Measurements from ENCODE around the gene TUB.

Gene TUB

DNA sequence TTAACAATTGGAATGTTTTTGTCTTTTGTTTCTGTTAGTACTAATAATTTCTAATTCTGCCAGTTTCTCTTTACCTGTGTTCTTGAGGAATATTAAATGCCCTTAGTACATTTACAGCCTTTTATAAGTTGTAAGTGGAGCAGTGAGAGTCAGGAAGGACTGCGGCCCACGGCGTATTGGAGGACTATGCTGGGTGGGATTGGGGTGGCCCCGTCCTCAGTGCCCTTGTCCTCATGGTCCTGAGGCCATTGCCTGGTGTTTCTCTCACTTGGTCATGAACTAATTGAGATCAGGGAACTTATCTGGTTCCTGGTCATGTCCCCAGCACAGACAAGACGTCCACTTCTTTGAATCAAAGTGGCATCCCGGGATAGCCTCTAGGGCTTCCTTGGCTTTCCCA, 3.3 kb downstream of the TUB start:
- H3K36me3 ChIP-seq (ENCODE audit: control insufficient read depth, insufficient read depth, low read length), result no peaks in the 10 kb centered on the region
- H3K4me3 ChIP-seq (ENCODE audit: extremely low read depth, insufficient read depth, low read length, poor library complexity, severe bottlenecking), result no peak overlapping the region
- no peaks in the 10 kb centered on the region for H3K9me3 ChIP-seq (ENCODE audit: control insufficient read depth, low read length)
- WGBS, 2 experiments (ENCODE audit: insufficient coverage in 2 of 2), result 96% methylated on average over 4 to 6 of the region's 6 CpGs
- no peak overlapping the region for H3K27ac ChIP-seq (ENCODE audit: low read depth, low read length, severe bottlenecking)
- H3K4me1 ChIP-seq (ENCODE audit: control insufficient read depth, insufficient read depth, low read length, poor library complexity, severe bottlenecking), result peaks cover 14% of the 10 kb centered on the region

DNA sequence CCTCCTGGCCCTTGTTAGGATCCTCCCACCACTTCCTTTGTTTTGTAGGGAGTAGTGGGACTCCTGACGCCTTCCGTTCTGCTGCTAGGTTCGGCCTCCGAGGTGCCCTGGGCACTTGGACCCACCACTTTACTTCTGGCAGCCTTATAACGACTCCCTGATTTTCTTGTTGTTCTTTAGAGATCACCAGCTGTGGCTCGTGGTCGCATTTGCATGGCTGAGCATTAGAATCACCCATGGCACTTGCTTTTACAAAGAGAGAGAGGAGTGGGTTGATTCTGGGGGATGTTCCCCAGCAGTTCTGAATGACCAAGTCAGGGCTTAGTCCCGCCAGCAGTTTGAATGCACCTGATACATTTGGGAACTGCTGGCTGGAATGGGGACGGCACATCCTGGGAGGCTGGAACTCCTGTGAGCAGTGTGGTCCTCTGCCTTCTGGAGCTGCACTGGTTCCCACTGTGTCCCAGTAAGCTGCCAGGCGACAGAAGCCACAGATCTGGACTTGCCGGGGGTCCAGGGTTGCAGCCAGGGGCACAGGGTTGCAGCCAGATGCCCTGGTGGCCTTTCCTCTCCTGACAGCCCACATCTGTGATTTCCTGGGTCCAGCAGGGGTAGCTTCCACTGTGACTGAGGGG, 4.1 kb downstream of the TUB start:
- WGBS, 2 experiments (ENCODE audit: insufficient coverage in 2 of 2), result 59 to 81% methylated on average over 5 to 7 of the region's 11 CpGs
- Histone ChIP-seq H3K27ac (ENCODE audit: low read depth, low read length, severe bottlenecking) (no peak overlapping the region), H3K4me3 (ENCODE audit: extremely low read depth, insufficient read depth, low read length, poor library complexity, severe bottlenecking) (no peak overlapping the region)

DNA sequence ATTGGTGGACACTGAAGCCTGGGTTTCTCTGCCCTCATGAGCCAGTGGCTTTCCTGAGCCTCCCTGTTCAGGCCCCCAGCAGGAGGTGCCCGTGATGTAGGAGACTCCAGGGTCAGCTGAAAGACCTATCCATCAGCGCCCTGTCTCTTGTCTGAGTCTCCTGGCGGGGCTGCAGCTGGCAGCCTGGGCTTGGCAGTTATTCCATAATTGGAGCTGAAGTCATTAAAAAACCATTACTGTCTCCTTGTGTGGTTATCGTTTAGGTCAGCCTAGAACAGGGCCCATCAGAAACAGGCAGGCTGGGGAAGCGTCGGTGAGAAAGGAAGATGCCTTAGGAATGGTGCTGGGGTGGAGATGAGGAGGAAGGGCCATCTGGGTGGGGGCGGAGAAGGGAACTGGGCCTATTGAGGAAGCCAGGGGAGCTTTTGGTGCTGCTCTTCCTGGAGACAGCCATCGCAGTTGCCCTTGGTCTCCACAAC, 5.0 kb downstream of the TUB start:
- Histone ChIP-seq H3K27ac (ENCODE audit: low read depth, low read length, severe bottlenecking) (no peak overlapping the region), H3K4me3 (ENCODE audit: extremely low read depth, insufficient read depth, low read length, poor library complexity, severe bottlenecking) (no peak overlapping the region), H3K4me1 (ENCODE audit: control insufficient read depth, insufficient read depth, low read length, poor library complexity, severe bottlenecking) (peaks cover 14% of the 10 kb centered on the region), H3K36me3 (ENCODE audit: control insufficient read depth, insufficient read depth, low read length) (no peaks in the 10 kb centered on the region), H3K9me3 (ENCODE audit: control insufficient read depth, low read length) (no peaks in the 10 kb centered on the region)
- WGBS, 2 experiments (ENCODE audit: insufficient coverage in 2 of 2), result 92 to 99% methylated on average over 8 of the region's 8 CpGs

More for the DNA sequence above, 4.1 kb downstream of the TUB start:
- Histone ChIP-seq H3K4me1 (ENCODE audit: control insufficient read depth, insufficient read depth, low read length, poor library complexity, severe bottlenecking) (peaks cover 14% of the 10 kb centered on the region), H3K36me3 (ENCODE audit: control insufficient read depth, insufficient read depth, low read length) (no peaks in the 10 kb centered on the region), H3K9me3 (ENCODE audit: control insufficient read depth, low read length) (no peaks in the 10 kb centered on the region)

DNA sequence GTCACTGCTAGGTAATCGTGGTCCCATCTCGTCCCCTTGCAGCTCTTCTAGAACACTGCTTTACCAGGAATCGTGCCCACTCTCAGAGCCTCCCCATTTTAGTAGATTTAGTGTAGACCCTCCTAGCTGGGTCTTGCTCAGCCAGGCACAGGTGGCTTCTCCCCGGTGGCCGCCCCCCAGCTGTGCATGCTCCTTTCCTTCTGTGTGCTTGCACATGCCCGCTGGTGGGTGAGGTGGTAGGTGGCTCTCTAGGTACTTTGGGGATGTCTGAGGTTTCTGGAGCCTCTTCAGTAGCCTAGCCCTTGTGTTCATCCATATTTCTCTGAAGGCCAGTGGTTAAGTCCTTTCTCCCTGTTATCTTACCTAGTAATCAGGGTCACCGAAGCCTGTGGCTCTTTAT, 5.6 kb downstream of the TUB start:
- 95 to 100% methylated on average over 2 to 4 of the region's 7 CpGs for WGBS, 2 experiments (ENCODE audit: insufficient coverage in 2 of 2)
- Histone ChIP-seq H3K27ac (ENCODE audit: low read depth, low read length, severe bottlenecking) (no peak overlapping the region), H3K9me3 (ENCODE audit: control insufficient read depth, low read length) (no peaks in the 10 kb centered on the region), H3K36me3 (ENCODE audit: control insufficient read depth, insufficient read depth, low read length) (no peaks in the 10 kb centered on the region), H3K4me3 (ENCODE audit: extremely low read depth, insufficient read depth, low read length, poor library complexity, severe bottlenecking) (no peak overlapping the region), H3K4me1 (ENCODE audit: control insufficient read depth, insufficient read depth, low read length, poor library complexity, severe bottlenecking) (peaks cover 14% of the 10 kb centered on the region)

DNA sequence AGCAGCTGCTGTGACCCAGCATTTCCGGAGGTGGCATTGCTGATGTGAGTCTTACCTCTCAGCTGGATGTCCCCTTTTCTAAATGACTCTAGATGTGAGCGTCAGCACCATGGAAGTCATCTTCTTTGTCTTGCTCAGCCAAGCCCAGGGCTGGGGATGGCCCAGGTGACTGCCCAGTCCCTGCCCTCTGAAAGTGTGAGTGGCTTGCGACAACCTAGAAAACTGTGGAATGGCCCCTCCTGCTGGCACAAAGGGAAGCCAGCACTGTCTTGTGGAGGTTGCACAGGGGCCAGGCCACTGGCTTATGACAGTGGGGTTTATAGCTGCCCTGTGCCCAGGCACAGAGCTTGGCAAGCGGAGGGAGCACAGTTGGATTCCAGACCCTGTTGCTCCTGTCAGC, 6.2 kb downstream of the TUB start:
- 71 to 75% methylated on average over 4 of the region's 4 CpGs for WGBS, 2 experiments (ENCODE audit: insufficient coverage in 2 of 2)
- no peaks in the 10 kb centered on the region for H3K9me3 ChIP-seq (ENCODE audit: control insufficient read depth, low read length)

DNA sequence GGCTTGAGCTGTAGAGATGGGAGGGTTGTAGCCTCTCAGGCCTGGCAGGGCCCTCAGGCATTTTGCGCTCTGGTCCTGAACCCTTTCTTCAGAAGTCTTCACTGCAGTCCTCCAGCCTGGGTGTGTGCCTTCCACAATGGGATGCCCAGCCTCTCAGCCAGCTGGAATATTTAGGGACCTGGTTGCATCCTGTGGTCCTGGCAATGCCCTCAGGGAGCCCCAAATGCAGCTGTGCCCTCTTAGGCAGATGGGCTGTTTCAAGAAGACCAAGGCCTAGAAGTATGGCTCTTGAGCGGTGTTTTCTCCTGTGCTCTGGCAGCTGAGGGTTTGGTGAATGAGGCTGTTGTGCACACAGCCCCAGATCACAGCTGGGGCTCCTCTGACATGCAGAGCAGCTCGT, 6.7 kb downstream of the TUB start:
- Histone ChIP-seq H3K36me3 (ENCODE audit: control insufficient read depth, insufficient read depth, low read length) (no peaks in the 10 kb centered on the region), H3K9me3 (ENCODE audit: control insufficient read depth, low read length) (no peaks in the 10 kb centered on the region), H3K4me1 (ENCODE audit: control insufficient read depth, insufficient read depth, low read length, poor library complexity, severe bottlenecking) (peaks cover 9% of the 10 kb centered on the region), H3K27ac (ENCODE audit: low read depth, low read length, severe bottlenecking) (no peak overlapping the region), H3K4me3 (ENCODE audit: extremely low read depth, insufficient read depth, low read length, poor library complexity, severe bottlenecking) (no peak overlapping the region)
- 90 to 92% methylated on average over 3 of the region's 3 CpGs for WGBS, 2 experiments (ENCODE audit: insufficient coverage in 2 of 2)

More for the DNA sequence above, 6.2 kb downstream of the TUB start:
- no peaks in the 10 kb centered on the region for H3K36me3 ChIP-seq (ENCODE audit: control insufficient read depth, insufficient read depth, low read length)
- H3K4me3 ChIP-seq (ENCODE audit: extremely low read depth, insufficient read depth, low read length, poor library complexity, severe bottlenecking), result no peak overlapping the region
- peaks cover 9% of the 10 kb centered on the region for H3K4me1 ChIP-seq (ENCODE audit: control insufficient read depth, insufficient read depth, low read length, poor library complexity, severe bottlenecking)
- H3K27ac ChIP-seq (ENCODE audit: low read depth, low read length, severe bottlenecking), result no peak overlapping the region

DNA sequence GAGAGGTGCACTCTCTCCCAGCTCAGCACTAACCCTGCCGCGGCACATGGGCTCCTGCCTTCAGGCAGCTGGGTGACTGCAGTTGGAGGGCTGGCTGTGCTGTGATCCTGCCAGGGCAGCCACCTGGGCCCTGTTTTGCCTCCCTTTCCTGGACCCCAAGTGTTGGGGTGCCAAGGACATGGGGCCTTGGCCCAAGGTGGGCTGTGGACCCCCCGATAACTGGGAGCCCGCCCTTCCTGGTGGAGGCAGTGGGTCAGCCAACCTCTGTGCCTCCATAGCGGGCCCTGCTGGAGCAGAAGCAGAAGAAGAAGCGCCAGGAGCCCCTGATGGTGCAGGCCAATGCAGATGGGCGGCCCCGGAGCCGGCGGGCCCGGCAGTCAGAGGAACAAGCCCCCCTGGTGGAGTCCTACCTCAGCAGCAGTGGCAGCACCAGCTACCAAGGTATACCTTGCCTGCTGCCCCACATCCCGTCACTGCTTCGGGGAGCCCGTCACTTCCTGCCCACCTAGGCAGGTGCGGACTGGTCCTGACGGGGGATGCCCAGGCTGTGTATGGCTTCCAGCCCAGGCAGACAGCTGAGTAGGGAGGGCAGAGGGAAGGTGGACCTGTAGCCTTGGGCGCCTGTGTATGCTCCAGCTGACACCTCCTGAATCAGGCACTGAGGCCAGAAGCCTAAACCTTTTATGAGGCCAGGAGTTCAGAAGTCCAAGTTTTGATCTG, 8.9 kb downstream of the TUB start:
- Histone ChIP-seq H3K4me1 (ENCODE audit: control insufficient read depth, insufficient read depth, low read length, poor library complexity, severe bottlenecking) (peaks cover 5% of the 10 kb centered on the region), H3K4me3 (ENCODE audit: extremely low read depth, insufficient read depth, low read length, poor library complexity, severe bottlenecking) (no peak overlapping the region), H3K36me3 (ENCODE audit: control insufficient read depth, insufficient read depth, low read length) (peaks cover 11% of the 10 kb centered on the region), H3K9me3 (ENCODE audit: control insufficient read depth, low read length) (no peaks in the 10 kb centered on the region), H3K27ac (ENCODE audit: low read depth, low read length, severe bottlenecking) (no peak overlapping the region)
- WGBS, 2 experiments (ENCODE audit: insufficient coverage in 2 of 2), result 92 to 98% methylated on average over 15 to 17 of the region's 17 CpGs

DNA sequence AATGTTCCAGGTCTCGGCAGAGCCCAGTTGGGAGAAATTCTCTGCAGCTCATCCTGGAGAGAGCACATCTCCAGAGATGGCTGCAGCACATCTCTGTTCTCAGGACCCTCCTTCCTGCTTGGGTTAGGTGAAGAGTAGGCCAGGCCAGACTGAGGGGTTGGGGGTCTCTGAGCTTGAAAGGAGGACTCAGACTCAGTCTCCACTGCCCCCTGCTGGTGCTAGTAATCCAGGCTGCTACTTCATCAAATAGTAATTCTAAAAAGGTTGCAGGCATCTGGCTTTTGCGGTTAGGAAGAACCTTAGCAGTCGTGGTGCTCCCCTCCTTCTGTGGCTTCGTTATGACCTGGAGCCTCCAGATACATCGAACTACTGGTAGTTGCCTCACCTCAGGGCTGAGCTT, 9.7 kb downstream of the TUB start:
- H3K4me1 ChIP-seq (ENCODE audit: control insufficient read depth, insufficient read depth, low read length, poor library complexity, severe bottlenecking), result peaks cover 5% of the 10 kb centered on the region
- H3K9me3 ChIP-seq (ENCODE audit: control insufficient read depth, low read length), result no peaks in the 10 kb centered on the region
- no peak overlapping the region for H3K27ac ChIP-seq (ENCODE audit: low read depth, low read length, severe bottlenecking)
- H3K4me3 ChIP-seq (ENCODE audit: extremely low read depth, insufficient read depth, low read length, poor library complexity, severe bottlenecking), result no peak overlapping the region
- 52 to 53% methylated on average over 5 of the region's 5 CpGs for WGBS, 2 experiments (ENCODE audit: insufficient coverage in 2 of 2)
- peaks cover 14% of the 10 kb centered on the region for H3K36me3 ChIP-seq (ENCODE audit: control insufficient read depth, insufficient read depth, low read length)

DNA sequence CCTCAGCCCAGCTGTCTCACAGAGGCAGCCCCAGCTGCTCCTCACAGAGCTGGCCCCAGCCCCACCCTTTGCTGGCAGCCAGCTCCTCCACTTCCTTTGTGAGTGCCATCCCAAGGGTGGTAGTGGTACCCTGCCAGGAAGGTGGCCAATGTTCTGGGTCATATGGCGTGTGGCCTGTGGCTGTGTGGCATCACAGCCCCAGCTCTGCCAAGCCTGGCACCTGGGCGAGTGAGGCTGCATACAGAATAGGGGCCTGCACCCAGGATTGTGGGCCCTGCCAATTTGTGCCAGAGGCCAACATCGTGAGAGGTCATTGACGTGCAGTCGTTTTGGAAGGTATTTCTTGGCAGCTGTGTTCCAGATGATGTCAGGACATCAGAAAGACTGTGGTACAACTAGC, 10.7 kb downstream of the TUB start:
- 85 to 94% methylated on average over 4 to 5 of the region's 5 CpGs for WGBS, 2 experiments (ENCODE audit: insufficient coverage in 2 of 2)
- peaks cover 17% of the 10 kb centered on the region for H3K36me3 ChIP-seq (ENCODE audit: control insufficient read depth, insufficient read depth, low read length)
- no peaks in the 10 kb centered on the region for H3K9me3 ChIP-seq (ENCODE audit: control insufficient read depth, low read length)
- H3K4me3 ChIP-seq (ENCODE audit: extremely low read depth, insufficient read depth, low read length, poor library complexity, severe bottlenecking), result no peak overlapping the region
- H3K4me1 ChIP-seq (ENCODE audit: control insufficient read depth, insufficient read depth, low read length, poor library complexity, severe bottlenecking), result peaks cover 3% of the 10 kb centered on the region
- H3K27ac ChIP-seq (ENCODE audit: low read depth, low read length, severe bottlenecking), result no peak overlapping the region

DNA sequence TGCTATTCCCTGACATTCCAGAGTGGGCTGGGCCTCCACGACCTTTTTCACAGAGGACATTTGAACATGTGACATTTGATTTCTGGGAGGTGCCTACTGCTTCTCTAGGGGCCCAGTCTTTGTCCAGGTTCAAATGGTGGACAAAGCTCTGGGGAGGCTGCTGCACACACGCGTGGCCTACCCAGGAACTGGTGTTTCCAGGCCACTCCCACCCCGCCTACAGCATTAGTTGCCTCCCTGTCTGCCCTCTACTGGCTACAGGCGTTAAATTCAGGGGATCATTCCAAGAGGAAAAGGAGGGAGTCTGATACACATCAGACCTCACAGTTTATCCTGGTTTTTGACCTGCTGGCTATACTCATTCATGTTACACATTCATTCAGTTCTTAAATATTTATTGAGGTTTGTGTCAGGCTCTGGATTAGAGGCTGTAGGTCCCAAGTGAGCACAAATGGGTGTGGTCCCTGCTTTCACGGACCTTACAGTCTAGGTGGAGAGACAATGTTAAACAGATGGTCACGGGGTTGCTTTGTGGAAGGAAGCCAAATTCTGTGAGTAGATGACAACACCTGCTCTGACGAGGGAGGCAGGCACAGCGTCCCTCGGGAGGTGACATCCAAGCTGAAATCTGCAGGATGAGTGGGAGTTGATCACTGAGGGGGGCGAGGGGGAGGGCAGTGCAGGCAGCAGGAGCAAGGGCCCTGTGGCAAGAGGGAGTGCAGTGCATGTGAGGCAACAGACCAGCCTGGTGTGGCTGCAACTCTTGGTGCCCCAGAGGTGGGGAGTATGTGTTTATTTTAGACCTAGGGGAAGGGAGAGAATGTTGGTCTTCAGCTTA, 11.8 kb downstream of the TUB start:
- H3K36me3 ChIP-seq (ENCODE audit: control insufficient read depth, insufficient read depth, low read length), result peaks cover 26% of the 10 kb centered on the region
- H3K4me1 ChIP-seq (ENCODE audit: control insufficient read depth, insufficient read depth, low read length, poor library complexity, severe bottlenecking), result no peaks in the 10 kb centered on the region
- no peaks in the 10 kb centered on the region for H3K9me3 ChIP-seq (ENCODE audit: control insufficient read depth, low read length)

More for the DNA sequence above, 11.8 kb downstream of the TUB start:
- WGBS, 2 experiments (ENCODE audit: insufficient coverage in 2 of 2), result 67 to 70% methylated on average over 11 of the region's 11 CpGs
- H3K27ac ChIP-seq (ENCODE audit: low read depth, low read length, severe bottlenecking), result no peak overlapping the region
- H3K4me3 ChIP-seq (ENCODE audit: extremely low read depth, insufficient read depth, low read length, poor library complexity, severe bottlenecking), result no peak overlapping the region

Data from mesodermal cell (in vitro differentiated cells).